Measurements from ENCODE around the gene COL19A1.

The COL19A1 gene

GRCh38 chr6:70196531-70196930 lies 330.2 kb downstream of the COL19A1 start:
- no peak for TF ChIP-seq POLR2A (IDR thresholded peaks at IDR 0.05; ENCODE audit: low read depth, low read length)
- no peak for FAIRE-seq
- DNase-seq (ENCODE audit: insufficient read length, low spot score) = no peak

- no peak for TF ChIP-seq POLR2A (IDR thresholded peaks at IDR 0.05; ENCODE audit: low read depth, low read length)
- DNase-seq (ENCODE audit: insufficient read length, low spot score) = no peak
- FAIRE-seq = no peak
Observed at GRCh38 chr6:70198785-70199184, 332.4 kb downstream of the COL19A1 start.

- FAIRE-seq = no peak
- DNase-seq (ENCODE audit: insufficient read length, low spot score) = no peak
- no peak for TF ChIP-seq POLR2A (IDR thresholded peaks at IDR 0.05; ENCODE audit: low read depth, low read length)
Observed at GRCh38 chr6:70208235-70208790, 342.0 kb downstream of the COL19A1 start.

GRCh38 chr6:70210462-70210861 lies 344.1 kb downstream of the COL19A1 start:
- FAIRE-seq (no peak), DNase-seq (ENCODE audit: insufficient read length, low spot score) (no peak)
- TF ChIP-seq POLR2A (IDR thresholded peaks at IDR 0.05; ENCODE audit: low read depth, low read length) = no peak

GRCh38 chr6:70215460-70216108 lies 349.2 kb downstream of the COL19A1 start:
- no peak for TF ChIP-seq POLR2A (IDR thresholded peaks at IDR 0.05; ENCODE audit: low read depth, low read length)
- DNase-seq (ENCODE audit: insufficient read length, low spot score) (no peak), FAIRE-seq (no peak)

GRCh38 chr6:70216767-70217166 lies 350.4 kb downstream of the COL19A1 start:
- FAIRE-seq (no peak), DNase-seq (ENCODE audit: insufficient read length, low spot score) (no peak)
- TF ChIP-seq POLR2A (IDR thresholded peaks at IDR 0.05; ENCODE audit: low read depth, low read length) = no peak

GRCh38 chr6:70219943-70220613 lies 353.7 kb downstream of the COL19A1 start:
- no peak for TF ChIP-seq POLR2A (IDR thresholded peaks at IDR 0.05; ENCODE audit: low read depth, low read length)
- FAIRE-seq (no peak), DNase-seq (ENCODE audit: insufficient read length, low spot score) (no peak)

- no peak for TF ChIP-seq POLR2A (IDR thresholded peaks at IDR 0.05; ENCODE audit: low read depth, low read length)
- FAIRE-seq = no peak
- DNase-seq (ENCODE audit: insufficient read length, low spot score) = no peak
Observed at GRCh38 chr6:70221025-70221714, 354.8 kb downstream of the COL19A1 start.

GRCh38 chr6:70221715-70222438 lies 355.5 kb downstream of the COL19A1 start:
- no peak for FAIRE-seq
- TF ChIP-seq POLR2A (IDR thresholded peaks at IDR 0.05; ENCODE audit: low read depth, low read length) = no peak
- no peak for DNase-seq (ENCODE audit: insufficient read length, low spot score)

- no peak for TF ChIP-seq POLR2A (IDR thresholded peaks at IDR 0.05; ENCODE audit: low read depth, low read length)
- no peak for FAIRE-seq
Observed at GRCh38 chr6:70222439-70222749, 356.0 kb downstream of the COL19A1 start.

GRCh38 chr6:70225055-70225454 lies 358.7 kb downstream of the COL19A1 start:
- no peak for DNase-seq (ENCODE audit: insufficient read length, low spot score)
- no peak for TF ChIP-seq POLR2A (IDR thresholded peaks at IDR 0.05; ENCODE audit: low read depth, low read length)
- no peak for FAIRE-seq

More at GRCh38 chr6:70222439-70222749, 356.0 kb downstream of the COL19A1 start:
- no peak for DNase-seq (ENCODE audit: insufficient read length, low spot score)

GRCh38 chr6:70231311-70231710 lies 365.0 kb downstream of the COL19A1 start:
- no peak for FAIRE-seq
- no peak for TF ChIP-seq POLR2A (IDR thresholded peaks at IDR 0.05; ENCODE audit: low read depth, low read length)
- no peak for DNase-seq (ENCODE audit: insufficient read length, low spot score)

- DNase-seq (ENCODE audit: insufficient read length, low spot score) = no peak
- no peak for FAIRE-seq
- TF ChIP-seq POLR2A (IDR thresholded peaks at IDR 0.05; ENCODE audit: low read depth, low read length) = no peak
Observed at GRCh38 chr6:70234561-70235236, 368.3 kb downstream of the COL19A1 start.
